A549 treated with RU486 at 1 μM for 4 hours (cell line): ENCODE results near the gene RHOU. TPM values are rescaled to one million over a fixed set of nuclear protein-coding genes. Genes with fewer than 3 reads are reported as not detected.

Experiments
- total RNA-seq: library from RNA; stranded (reverse); fragments of 200-300 nt; extraction: Qiagen RNA extraction; gene quantifications from 5 replicates; pipeline ENCODE4 v1.2.3, GENCODE V29; 2022; ENCODE audit warnings: low read depth

Gene RHOU
- 3.3 to 7.0 TPM (median 6.3 TPM) in 5 replicates for total RNA-seq

DNA sequence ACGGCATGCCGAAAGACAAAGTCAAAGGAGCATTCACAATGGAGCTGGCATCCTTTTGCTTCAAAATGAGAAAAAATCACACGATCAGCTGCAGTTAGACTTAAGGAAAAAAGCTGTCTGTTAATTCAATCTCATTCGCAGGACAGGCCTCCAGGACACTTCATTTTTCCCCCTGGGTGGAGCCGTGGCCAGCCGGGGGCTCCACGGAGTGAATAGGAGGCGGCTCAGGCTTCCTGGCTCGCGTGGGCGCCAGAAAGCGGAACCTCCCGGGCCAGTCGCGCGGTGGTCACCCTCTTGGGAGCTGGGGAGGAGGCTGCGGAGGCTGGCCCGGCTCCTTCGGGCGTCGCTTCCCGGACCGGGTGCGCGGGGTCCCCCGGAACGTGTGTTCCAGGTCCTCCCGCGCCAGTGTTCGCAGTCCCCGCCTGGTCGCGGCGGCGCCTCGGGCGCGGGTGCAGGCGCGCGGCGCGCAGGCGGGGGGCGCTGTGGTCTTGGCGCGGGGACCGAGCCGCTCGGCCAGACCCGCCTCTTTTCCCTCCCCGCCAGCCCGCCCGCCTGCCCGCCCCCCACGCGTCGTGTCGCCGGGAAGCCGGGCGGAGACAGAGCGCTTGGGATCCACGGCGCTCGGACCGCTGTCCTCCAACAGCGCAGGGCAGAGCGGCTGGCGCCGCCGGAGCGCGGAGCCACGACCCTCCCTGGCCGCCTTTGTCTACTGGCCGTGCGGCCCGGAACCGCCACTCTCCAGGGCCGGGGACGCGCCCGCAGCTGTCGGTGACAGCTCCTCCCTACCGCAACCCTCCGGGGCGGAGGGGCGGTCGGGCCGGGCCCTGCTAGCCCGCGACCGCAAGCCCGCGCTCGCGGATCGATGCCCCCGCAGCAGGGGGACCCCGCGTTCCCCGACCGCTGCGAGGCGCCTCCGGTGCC, at the start of gene RHOU:
TSS of gene RHOU (plus strand) at position 599 of the 921 bp plus-strand sequence. CDS start at position 863, 264 bp downstream.

Other genes with a start within 250 kb of the RHOU start
- 55.9 to 91.2 TPM (median 83.2 TPM) in 5 replicates for gene RNF187, start 248.1 kb upstream of the RHOU start, total RNA-seq